ENCODE results near the gene SOX12.
"Not testable (repeated sequence)": the region's sequence is repeated elsewhere in the genome, so short reads cannot be mapped to it uniquely, and the experiment has no call there.

The SOX12 gene

DNA sequence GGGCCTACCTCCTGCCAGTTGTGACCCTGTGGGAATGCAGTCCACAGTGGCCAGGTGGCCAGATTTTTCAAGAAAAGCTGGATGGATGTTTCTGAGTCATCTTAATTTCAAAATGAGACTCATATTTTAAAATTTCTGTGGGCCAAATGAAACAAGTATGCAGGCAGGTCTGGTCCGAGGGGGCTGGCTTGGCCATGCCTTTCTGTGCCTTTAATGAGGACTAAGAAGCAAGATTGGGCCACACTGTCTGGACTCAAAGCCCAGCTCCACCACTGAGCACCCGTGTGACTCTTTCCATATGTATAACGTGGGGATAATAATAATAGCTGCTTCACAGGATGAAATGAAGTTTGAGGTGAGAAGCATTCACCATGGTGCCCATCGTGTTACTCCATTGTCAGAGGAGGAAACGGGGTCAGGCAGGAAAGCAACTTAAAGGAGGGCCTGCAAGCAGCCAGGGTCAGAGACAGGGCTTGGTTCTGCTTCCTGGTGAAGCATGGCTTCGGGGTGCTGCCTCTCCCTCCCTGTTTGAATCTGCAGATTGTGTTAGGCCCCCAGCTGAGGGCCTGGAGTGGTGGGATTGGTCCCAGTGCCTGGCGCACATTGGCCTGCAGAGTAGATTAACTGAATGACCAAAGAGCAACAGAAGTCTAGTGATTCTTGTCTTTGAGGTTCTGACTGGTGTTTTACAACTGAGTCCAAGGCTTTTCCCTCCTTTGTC lies 3.8 kb downstream of the SOX12 start:
- in situ Hi-C loops (cut with MboI; ENCODE audit: low sequenced_read_pairs): no loop called here

DNA sequence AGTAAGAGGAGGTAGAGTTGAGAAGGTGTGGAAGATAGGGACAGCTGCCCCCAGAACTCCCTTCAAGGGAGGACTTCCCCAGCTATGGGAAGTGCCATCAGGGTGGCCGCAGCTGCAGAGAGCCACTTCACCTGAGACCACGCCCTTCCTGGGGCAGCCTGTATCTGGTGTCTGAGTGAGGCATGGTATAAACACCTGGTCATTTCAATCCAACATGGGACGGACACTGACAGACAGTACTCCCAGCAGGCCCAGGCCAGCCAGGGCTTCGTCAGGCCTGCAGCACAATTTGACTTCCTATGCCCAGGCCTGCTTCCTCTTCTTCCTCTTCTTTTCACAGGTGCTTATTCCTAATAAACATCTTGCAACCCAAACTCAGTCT lies 4.5 kb downstream of the SOX12 start:
- in situ Hi-C loops (cut with MboI; ENCODE audit: low sequenced_read_pairs): no loop called here

DNA sequence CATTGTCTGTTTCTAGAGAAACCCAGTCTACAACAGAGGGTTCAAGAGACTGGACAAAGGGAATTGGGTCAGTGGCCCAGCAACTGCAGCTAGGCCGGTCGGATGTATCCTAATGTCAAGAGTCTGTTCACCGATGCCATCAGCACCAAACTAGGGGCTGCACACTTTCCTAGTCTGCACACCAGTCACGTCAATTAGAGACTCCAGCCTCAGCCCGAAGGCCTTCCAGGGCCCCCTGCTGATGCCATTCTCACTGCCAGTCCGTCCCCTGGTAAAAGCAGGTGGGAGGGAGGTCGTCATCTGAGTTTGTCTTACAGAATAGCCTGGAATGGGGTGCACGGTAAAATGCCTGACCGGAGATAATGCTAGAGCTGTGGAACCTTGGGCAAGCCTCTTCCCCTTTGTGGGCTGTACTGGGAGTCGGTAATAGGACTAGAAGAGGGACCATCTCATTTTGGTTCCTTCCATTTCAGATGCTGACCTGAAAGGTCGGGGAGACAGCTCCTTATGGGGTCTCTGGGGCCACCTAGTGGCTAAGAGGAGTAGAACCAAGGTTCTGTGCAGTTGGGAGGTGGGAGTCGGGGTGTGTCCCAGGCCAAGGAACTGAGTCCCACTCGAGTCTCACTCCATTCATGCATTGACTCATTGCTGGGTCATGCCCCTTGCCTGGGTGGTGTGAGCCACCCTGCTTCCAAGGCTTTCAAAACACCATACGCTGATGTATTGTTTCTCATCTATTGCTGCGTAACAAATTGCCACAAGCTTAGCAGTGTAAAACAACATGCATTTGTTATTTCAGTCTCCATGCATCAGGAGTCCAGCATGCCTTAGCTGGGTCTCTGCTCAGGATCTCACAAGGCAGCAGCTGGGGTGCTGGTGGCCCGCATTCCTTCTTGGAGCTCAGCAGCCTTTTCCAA lies 5.1 kb downstream of the SOX12 start:
- in situ Hi-C loops (cut with MboI; ENCODE audit: low sequenced_read_pairs): no loop called here

DNA sequence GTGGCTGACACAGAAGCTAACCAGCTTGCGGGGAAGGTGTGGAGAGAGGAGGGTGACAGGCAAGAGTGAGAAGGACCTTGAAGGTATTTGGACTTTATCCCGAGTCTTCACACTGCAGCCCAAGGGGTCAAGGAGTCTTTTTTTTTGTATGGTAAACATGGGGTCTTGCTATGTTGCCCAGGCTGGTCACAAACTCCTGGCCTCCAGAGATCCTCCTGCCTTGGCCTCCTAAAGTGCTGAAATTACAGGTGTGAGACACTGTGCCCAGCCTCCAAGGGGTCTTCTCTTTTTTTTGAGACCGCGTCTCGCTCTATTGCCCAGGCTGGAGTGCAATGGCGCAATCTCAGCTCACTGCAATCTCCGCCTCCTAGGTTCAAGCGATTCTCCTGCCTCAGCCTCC lies 9.2 kb downstream of the SOX12 start:
- in situ Hi-C loops (cut with MboI; ENCODE audit: low sequenced_read_pairs): no loop called here

DNA sequence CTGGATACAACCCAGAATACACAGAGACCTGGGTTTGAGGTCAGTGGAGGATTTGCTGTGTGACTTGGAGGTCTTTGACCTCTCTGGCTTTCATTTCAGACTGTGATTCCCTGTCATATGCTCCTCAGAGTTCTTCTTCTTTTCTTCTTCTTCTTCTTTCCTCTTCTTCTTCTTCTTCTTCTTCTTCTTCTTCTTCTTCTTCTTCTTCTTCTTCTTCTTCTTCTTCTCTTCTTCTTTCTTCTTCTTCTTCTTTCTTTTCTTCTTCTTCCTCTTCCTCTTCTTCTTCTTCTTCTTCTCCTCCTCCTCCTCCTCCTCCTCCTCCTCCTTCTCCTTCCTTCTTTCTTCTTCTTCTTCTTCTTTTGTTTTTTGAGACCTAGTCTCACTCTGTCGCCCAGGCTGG lies 10.7 kb downstream of the SOX12 start:
- in situ Hi-C loops (cut with MboI; ENCODE audit: low sequenced_read_pairs): not testable (repeated sequence)

DNA sequence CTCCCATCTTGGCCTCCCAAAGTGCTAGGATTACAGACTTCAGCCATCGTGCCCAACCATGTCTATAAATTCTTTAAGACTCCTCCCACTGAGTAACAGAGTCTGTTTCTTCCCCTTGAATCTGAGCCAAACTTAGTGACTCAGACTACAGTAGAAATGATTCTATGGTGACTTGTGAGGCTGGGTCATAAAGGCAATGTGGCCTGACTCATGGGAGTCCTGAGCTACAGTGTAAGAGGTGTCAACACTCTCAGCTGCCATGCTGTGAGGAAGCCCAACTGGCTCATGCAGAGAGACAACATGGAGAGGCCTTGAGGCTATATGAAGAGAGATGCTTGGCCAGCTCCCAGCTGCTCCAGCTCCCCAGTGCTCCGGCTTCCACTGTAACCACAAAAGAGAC lies 16.3 kb downstream of the SOX12 start:
- in situ Hi-C loops (cut with MboI; ENCODE audit: low sequenced_read_pairs): no loop called here

DNA sequence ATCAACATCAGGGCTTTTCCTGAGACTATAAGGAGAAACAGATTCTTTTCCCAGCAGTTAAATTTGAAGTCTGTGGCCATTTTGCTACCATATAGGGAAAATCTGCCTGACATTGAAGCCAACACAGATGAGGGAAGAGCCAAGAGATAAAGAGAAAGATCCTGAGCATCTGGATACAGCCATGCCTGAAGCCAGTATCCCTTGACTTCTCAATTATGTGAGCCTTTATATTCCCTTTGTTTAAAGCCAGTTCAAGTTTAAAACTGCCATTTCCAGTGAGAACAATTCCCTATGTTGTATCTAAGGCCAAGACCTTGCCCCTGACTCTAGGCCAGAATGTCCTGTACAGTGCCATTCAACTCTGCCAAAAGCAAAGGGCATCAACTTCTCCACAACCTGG lies 17.8 kb downstream of the SOX12 start:
- in situ Hi-C loops (cut with MboI; ENCODE audit: low sequenced_read_pairs): no loop called here

DNA sequence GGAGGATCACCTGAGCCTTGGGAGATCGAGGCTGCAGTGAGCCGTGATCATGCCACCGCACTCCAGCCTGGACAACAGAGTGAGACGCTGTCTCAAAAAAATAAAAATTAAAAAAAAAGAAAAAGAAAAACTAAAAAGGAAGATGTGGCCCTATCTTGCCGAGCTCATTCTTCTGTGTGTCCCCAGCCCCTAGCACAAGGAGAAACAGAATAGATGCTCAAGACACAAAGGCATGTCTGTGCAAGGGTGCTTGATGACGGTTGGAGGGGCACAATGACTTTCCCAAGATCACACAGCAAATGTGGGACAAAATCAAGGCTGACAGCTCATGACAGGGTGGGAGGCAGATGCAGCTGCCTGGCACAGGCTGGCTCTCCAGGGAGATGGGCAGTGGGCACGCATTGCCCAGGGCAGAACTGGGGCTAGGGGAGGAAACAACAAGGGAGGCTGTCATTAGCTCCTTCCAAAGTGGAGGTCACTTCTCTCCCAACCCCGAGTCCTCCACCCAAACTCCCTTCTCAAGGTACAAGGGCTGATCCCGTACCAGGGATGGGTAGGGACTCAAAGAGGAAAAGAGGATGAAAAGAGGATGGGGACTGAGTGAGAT lies 20.8 kb downstream of the SOX12 start:
- in situ Hi-C loops (cut with MboI; ENCODE audit: low sequenced_read_pairs): no loop called here

DNA sequence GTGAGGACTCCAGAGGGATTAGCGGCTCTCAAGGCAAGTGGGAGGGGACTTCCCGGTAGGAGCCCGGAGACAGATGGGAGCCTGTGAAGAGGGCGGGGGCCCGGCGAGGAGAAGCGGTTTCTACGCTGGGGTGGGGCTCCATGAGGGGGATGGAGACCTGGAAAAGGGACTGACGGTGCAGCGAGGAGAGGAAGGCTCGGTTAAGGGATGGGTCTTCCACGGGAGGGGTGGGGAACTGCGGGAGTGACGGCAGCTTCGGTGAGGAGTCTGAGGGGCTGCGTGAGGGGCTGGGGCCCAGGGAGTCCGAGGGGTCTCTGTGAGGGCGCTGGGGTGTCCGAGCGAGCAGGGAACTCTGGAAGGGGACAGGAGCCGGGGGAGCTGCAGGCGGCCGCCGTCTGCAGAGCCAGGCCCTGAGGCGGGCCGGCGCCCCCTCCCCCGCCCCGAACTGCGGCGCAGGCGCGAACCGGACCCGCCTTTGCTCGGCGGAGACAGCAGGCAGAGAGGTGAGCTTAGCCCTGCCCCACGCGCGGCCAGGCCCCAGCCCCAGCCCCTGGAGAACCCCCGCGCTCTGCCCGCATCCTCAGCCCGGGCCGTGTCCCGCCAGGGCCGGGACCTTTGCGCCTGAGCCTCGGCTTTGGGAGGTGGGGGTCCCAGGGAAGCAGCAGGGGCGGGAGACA lies 21.4 kb downstream of the SOX12 start, which contains the start of gene NRSN2:
NRSN2 (plus strand) TSS at position 472 of the 677 bp plus-strand sequence. CDS start 2,533 bp downstream, outside the sequence.
- in situ Hi-C loops (cut with MboI; ENCODE audit: low sequenced_read_pairs): no loop called here

DNA sequence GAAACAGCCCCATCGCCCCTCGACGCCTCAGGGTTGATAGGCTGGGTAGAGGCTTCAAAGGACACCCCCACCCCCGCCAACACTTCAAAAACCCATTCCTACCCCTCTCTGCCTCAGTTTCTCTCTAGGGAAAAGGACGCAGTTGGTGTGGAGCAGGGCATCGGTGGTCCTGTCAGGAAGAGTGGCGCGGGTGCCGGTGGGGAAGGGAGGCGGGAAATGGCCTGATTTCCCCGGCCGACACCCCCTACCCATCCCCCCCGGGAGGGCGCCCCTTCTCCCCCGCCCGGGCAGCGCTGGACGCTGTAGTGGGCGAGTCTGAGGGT lies 21.9 kb downstream of the SOX12 start:
- in situ Hi-C loops (cut with MboI; ENCODE audit: low sequenced_read_pairs): no loop called here

DNA sequence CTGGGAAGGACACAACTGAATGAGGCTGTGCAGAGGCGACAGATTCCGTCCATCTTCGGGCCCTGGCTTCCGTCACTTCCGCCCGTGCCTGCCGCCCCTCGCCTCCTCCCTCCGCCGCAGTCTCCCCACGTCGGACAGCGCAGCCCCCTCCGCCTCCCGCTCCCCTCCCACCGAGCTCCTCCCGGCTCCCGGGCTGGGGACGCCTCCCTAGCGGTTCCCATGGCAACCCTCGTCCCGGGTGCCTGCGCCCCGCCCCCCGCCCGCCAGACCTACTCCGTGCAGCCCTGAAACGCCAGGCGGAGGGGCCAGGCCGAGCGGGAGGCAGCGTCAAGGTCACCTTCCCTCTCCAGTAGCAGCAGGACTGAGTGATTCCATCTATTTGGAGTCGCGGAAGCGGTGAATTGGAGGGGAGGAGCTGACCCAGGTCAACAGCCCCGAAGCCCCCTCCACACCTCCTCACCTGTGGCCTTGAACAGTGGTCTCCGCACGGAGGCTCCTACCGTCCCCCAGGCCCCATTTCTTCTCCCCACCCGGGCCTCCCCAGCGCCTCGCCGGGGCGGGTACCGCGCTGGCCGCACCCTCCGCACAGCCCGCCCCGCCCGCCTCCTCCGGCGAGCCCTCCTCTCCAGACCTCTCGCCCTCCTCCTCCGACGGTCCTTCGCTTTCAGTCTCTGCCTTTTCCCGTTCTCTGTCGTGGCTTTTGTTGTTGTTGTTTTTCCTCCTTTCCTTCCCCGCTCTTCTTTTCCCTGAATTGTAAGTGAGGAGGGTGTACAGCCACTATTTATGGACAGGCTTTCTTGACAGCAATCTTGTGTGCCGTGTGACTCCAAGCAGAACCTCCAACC lies 22.5 kb downstream of the SOX12 start:
- in situ Hi-C loops (cut with MboI; ENCODE audit: low sequenced_read_pairs): no loop called here

DNA sequence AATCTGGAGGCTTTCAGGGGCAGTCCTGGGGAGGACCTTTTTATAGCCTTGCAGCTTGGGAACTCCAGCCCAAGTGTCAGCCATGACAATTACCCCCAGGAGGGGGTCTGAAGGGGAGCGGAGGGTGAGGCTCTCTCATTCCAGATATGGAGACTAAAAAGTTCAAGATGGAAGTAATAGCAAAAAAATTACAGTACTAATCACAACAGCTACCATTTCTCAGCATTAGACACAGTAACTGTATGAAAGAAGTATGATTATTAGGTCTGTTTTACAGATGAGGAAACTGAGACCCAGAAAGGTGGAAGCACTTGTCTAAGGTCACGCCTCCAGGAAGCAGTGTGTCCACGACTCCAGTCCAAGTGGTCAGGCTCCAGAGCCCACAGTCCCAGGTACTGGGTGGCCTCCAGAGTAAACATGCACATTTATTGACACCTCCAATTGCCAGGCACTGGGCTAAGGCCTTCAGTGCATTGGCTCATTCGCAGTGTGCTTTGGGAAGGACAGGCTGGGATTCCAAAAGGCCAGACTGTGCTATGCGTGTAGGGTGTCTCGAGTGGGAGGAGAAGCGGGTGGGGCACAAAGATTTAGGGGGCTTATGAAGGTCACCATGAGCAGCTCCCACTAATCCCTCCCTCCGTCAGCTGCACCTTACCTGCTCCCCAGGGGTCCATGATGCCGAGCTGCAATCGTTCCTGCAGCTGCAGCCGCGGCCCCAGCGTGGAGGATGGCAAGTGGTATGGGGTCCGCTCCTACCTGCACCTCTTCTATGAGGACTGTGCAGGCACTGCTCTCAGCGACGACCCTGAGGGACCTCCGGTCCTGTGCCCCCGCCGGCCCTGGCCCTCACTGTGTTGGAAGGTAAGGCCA lies 23.9 kb downstream of the SOX12 start:
- in situ Hi-C loops (cut with MboI; ENCODE audit: low sequenced_read_pairs): no loop called here

DNA sequence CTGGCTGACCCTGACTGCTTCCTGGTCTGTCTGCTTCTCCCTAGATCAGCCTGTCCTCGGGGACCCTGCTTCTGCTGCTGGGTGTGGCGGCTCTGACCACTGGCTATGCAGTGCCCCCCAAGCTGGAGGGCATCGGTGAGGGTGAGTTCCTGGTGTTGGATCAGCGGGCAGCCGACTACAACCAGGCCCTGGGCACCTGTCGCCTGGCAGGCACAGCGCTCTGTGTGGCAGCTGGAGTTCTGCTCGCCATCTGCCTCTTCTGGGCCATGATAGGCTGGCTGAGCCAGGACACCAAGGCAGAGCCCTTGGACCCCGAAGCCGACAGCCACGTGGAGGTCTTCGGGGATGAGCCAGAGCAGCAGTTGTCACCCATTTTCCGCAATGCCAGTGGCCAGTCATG lies 27.8 kb downstream of the SOX12 start:
- in situ Hi-C loops (cut with MboI; ENCODE audit: low sequenced_read_pairs): loop anchor here (10.0 kb wide), 1 partner anchor 382 kb away; no protein-coding TSS in a partner anchor

DNA sequence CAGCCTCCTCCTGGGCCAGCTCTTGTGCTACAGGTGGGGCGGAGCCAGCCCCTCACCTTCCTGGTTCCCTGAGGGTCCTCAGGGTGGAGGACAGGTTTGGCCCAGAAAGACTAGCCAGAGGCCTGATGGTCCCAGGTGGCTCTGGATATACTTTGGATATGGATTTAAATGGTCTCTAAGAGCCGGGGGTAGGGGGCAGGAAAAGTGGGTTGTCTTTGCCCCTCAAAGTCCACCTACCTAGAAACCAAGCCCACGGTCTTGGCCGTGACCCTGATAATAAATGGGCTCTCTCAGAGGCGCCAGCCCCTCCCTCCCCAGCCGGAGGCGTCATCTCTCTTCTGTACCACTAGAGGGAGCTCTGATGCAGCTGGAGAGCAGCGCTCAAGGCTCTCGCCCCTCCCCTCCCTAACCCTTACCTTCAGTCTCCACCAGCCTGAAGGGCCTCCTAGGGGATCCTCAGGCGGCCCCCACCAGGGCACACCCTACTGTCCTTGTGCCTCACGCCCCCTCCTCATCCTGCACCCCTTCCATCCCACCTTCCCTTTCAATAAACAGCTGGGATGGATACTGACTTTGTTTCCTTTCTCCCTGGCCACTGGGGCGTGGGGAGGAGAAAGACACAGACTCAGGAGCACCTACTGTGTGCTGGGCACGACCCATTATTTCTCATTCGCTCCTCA lies 29.1 kb downstream of the SOX12 start:
- in situ Hi-C loops (cut with MboI; ENCODE audit: low sequenced_read_pairs): loop anchor here (10.0 kb wide), 1 partner anchor 380 kb away; no protein-coding TSS in a partner anchor

DNA sequence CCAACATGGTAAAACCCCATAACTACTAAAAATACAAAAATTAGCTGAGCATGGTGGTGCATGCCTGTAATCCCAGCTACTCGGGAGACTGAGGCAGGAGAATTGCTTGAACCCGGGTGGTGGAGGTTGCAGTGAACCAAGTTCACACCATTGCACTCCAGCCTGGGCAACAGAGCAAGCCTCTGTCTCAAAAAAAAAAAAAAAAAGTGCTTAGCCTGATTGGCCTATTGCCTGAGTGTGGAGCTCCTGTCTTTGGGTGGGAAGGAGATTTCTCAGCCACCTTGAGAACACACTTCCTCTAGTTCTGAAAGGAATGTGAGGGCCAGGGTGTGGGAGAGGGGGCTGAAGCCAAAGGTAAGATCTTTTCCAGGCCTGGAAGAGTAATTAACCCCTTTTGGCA lies 30.8 kb downstream of the SOX12 start:
- in situ Hi-C loops (cut with MboI; ENCODE audit: low sequenced_read_pairs): loop anchor here (5.0 to 10.0 kb wide), 3 partner anchors 121 to 379 kb away; partner anchors contain the start of gene SRXN1

DNA sequence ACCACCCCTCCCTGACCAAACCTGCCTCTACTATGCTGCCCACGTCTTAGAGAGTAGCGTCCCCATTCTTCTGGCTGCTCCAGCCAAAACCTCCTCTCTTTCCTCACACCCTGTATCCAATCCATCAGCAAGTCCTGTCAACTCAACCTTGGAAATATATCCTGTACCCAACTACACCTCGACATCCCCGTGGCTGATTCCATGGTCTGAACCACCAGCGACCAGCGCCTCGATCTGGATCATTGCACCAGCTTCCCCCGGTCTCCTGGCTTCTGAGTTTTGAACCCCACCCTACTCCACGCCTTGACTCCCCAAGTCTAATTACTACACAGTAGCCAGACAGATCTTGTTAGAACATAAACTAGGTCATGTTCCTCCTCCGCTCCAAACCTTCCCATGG lies 31.4 kb downstream of the SOX12 start:
- in situ Hi-C loops (cut with MboI; ENCODE audit: low sequenced_read_pairs): loop anchor here (5.0 to 10.0 kb wide), 3 partner anchors 121 to 378 kb away; partner anchors contain the start of gene SRXN1

DNA sequence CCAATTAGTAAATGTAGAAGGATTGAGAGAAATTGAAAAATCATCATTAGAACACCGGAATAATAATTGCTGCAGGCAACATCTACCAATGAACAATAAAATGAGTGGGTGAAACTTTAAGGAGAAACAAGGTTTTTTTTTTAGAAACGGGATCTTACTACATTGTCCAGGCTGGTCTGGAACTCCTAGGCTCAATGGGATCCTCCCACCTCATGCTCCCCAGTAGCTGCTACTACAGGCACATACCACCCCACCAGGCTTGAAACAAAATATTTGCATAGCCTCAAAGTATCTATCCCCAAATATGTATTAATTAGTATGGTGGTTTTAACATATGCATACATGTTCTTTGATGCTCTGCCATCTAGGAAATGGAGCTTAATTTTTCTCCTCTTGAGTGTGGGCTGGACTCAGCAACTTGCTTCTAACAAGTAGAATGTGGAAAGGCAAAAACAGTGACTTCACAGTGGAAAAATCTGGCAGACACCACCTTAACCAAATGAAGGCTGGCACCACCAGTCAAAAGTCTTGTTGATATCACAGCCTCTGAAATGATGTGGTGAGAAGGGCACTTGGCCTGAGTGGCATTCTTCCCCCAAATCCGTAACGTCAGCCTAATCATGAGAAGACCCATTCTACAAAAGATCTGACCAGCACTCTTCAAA lies 33.7 kb downstream of the SOX12 start:
- in situ Hi-C loops (cut with MboI; ENCODE audit: low sequenced_read_pairs): loop anchor here (5.0 to 10.0 kb wide), 3 partner anchors 118 to 376 kb away; partner anchors contain the start of gene SRXN1

DNA sequence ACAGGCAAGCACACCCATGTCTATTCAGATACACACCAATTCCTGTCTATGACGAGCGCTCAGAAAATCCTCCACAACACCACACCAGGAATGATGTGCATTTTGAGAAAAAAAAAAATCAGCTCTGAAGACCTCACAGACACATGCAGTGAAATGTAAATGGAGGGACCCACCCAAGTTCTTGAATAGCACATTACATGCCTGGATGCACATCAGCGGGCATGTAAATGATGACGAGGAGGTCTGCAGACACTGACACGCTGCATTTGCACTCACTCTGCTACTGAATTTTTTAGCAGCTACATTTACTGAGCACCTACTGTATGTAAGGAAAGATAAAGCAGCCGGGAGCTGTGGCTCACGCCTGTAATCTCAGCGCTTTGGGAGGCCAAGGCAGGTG lies 36.2 kb downstream of the SOX12 start:
- in situ Hi-C loops (cut with MboI; ENCODE audit: low sequenced_read_pairs): no loop called here
